SK-N-SH treated with all-trans-retinoic acid at 6 μM for 48 hours (cell line): ENCODE data around the gene NDRG2.
A peak's percentile ranks its signal among the peaks of the same experiment; 100 is the strongest.

Experiments used
- ATAC-seq: fragments of 200-7000 bp; cut with Tn5 transposase; 3 replicates; pipeline ENCODE4 v1.9.1; 2020; ENCODE audit warnings: mild to moderate bottlenecking, moderate library complexity
- ARNTL ChIP-seq: fragments of 450-650 bp; formaldehyde crosslinking; IDR thresholded peaks from 2 replicates; pipeline ENCODE4 v1.5.0; 2020; ENCODE audit warnings: low read depth, mild to moderate bottlenecking, moderate library complexity, borderline replicate concordance
- BACH2 ChIP-seq: fragments of 250-450 bp; sonication (Bioruptor Pico); IDR thresholded peaks from 2 replicates; pipeline ENCODE4 v1.9.0; 2021; ENCODE audit warnings: mild to moderate bottlenecking, borderline replicate concordance
- CREB5 ChIP-seq: fragments of 250-450 bp; sonication (Bioruptor Pico); IDR thresholded peaks from 2 replicates; pipeline ENCODE4 v1.5.1; 2020; ENCODE audit warnings: low read depth, mild to moderate bottlenecking, moderate library complexity
- CSDC2 ChIP-seq: fragments of 250-450 bp; sonication (Bioruptor Pico); IDR thresholded peaks from 2 replicates; pipeline ENCODE4 v1.5.0; 2020; ENCODE audit warnings: mild to moderate bottlenecking, moderate library complexity
- CSRNP3 ChIP-seq: fragments of 250-450 bp; sonication (Bioruptor Pico); IDR thresholded peaks from 2 replicates; pipeline ENCODE4 v1.5.1; 2021; ENCODE audit warnings: mild to moderate bottlenecking, moderate library complexity
- ESRRG ChIP-seq: fragments of 250-450 bp; sonication (Bioruptor Pico); IDR thresholded peaks from 2 replicates; pipeline ENCODE4 v1.6.1; 2021; ENCODE audit warnings: mild to moderate bottlenecking
- GLIS3 ChIP-seq: fragments of 250-450 bp; sonication (Bioruptor Pico); IDR thresholded peaks from 2 replicates; pipeline ENCODE4 v1.5.0; 2020; ENCODE audit warnings: mild to moderate bottlenecking, moderate library complexity
- ISL1 ChIP-seq: fragments of 250-450 bp; sonication (Bioruptor Pico); IDR thresholded peaks from 2 replicates; pipeline ENCODE4 v2.1.2; 2022; ENCODE audit warnings: mild to moderate bottlenecking, moderate library complexity
- OSR1 ChIP-seq: fragments of 250-450 bp; sonication (Bioruptor Pico); IDR thresholded peaks from 2 replicates; pipeline ENCODE4 v1.8.0; 2022; ENCODE audit warnings: moderate library complexity, mild to moderate bottlenecking, inconsistent platforms
- PATZ1 ChIP-seq: fragments of 250-450 bp; sonication (Bioruptor Pico); IDR thresholded peaks from 2 replicates; pipeline ENCODE4 v1.8.0; 2020; ENCODE audit warnings: mild to moderate bottlenecking, moderate library complexity, borderline replicate concordance
- POU6F1 ChIP-seq: fragments of 250-450 bp; sonication (Bioruptor Pico); IDR thresholded peaks from 2 replicates; pipeline ENCODE4 v1.8.0; 2021; ENCODE audit warnings: low read depth, mild to moderate bottlenecking, moderate library complexity, borderline replicate concordance
- PPARA ChIP-seq: fragments of 250-450 bp; sonication (Bioruptor Pico); IDR thresholded peaks from 2 replicates; pipeline ENCODE4 v1.5.0; 2020; ENCODE audit warnings: mild to moderate bottlenecking, borderline replicate concordance
- RARB ChIP-seq: fragments of 250-450 bp; sonication (Bioruptor Pico); IDR thresholded peaks from 2 replicates; pipeline ENCODE4 v1.8.0; 2021; ENCODE audit warnings: mild to moderate bottlenecking, moderate library complexity
- SNAI2 ChIP-seq: fragments of 250-450 bp; sonication (Bioruptor Pico); IDR thresholded peaks from 2 replicates; pipeline ENCODE4 v1.5.0; 2020; ENCODE audit warnings: mild to moderate bottlenecking, moderate library complexity
- TCF4 ChIP-seq: fragments of 250-450 bp; sonication (Bioruptor Pico); IDR thresholded peaks from 2 replicates; pipeline ENCODE4 v1.8.0; 2021; ENCODE audit warnings: mild to moderate bottlenecking, moderate library complexity, borderline replicate concordance
- TOX ChIP-seq: fragments of 250-450 bp; sonication (Bioruptor Pico); IDR thresholded peaks from 2 replicates; pipeline ENCODE4 v1.8.0; 2021; ENCODE audit warnings: mild to moderate bottlenecking, moderate library complexity, borderline replicate concordance
- TSHZ2 ChIP-seq: fragments of 250-450 bp; sonication (Bioruptor Pico); IDR thresholded peaks from 2 replicates; pipeline ENCODE4 v1.5.0; 2020; ENCODE audit warnings: mild to moderate bottlenecking, moderate library complexity
- ZC3H10 ChIP-seq: fragments of 250-450 bp; sonication (Bioruptor Pico); IDR thresholded peaks from 2 replicates; pipeline ENCODE4 v1.5.1; 2021; ENCODE audit warnings: mild to moderate bottlenecking, moderate library complexity
- ZFP3 ChIP-seq: fragments of 250-450 bp; sonication (Bioruptor Pico); IDR thresholded peaks from 2 replicates; pipeline ENCODE4 v1.5.0; 2020; ENCODE audit warnings: mild to moderate bottlenecking, moderate library complexity
- ZFP30 ChIP-seq: fragments of 450-650 bp; formaldehyde crosslinking; IDR thresholded peaks from 2 replicates; pipeline ENCODE4 v1.5.0; 2022; ENCODE audit warnings: mild to moderate bottlenecking, moderate library complexity
- ZNF565 ChIP-seq: fragments of 450-650 bp; formaldehyde crosslinking; conservative IDR thresholded peaks from 2 replicates; pipeline ENCODE4 v1.5.0; 2020; ENCODE audit warnings: low read depth, mild to moderate bottlenecking, moderate library complexity
- ZNF8 ChIP-seq: fragments of 450-650 bp; formaldehyde crosslinking; IDR thresholded peaks from 2 replicates; pipeline ENCODE4 v1.5.0; 2020; ENCODE audit warnings: mild to moderate bottlenecking, moderate library complexity

The NDRG2 gene

GRCh38 chr14:20971705-20972021 lies 53.2 kb downstream of the NDRG2 start:
- TF ChIP-seq PPARA (no peak), ZNF565 (CRISPR knock-in tag) (no peak), POU6F1 (CRISPR knock-in tag) (no peak), SNAI2 (CRISPR knock-in tag) (no peak), GLIS3 (CRISPR knock-in tag) (no peak), ZC3H10 (CRISPR knock-in tag) (no peak), TCF4 (CRISPR knock-in tag) (no peak), ARNTL (CRISPR knock-in tag) (no peak), ZFP3 (no peak), OSR1 (CRISPR knock-in tag) (no peak), BACH2 (no peak), PATZ1 (CRISPR knock-in tag) (no peak), CSDC2 (CRISPR knock-in tag) (no peak), ESRRG (no peak), TOX (no peak), ZFP30 (CRISPR knock-in tag) (no peak)
- peak; percentile 30; the same call in 2 of the 3 replicates for ATAC-seq

- peak; percentile 96 for ATAC-seq
- TF ChIP-seq BACH2, result no peak
- no peak for TF ChIP-seq TOX
- TF ChIP-seq ZNF565 (CRISPR knock-in tag), result no peak
- TF ChIP-seq ZNF8 (CRISPR knock-in tag), result no peak
- TF ChIP-seq OSR1 (CRISPR knock-in tag), result no peak
- no peak for TF ChIP-seq PATZ1 (CRISPR knock-in tag)
- no peak for TF ChIP-seq CSRNP3 (CRISPR knock-in tag)
- TF ChIP-seq CREB5 (CRISPR knock-in tag), result no peak
Measured at GRCh38 chr14:20970983-20971704, 53.7 kb downstream of the NDRG2 start.

- peak; percentile 48 for ATAC-seq
- TF ChIP-seq ZFP30 (CRISPR knock-in tag) (no peak), TSHZ2 (CRISPR knock-in tag) (no peak), TOX (no peak), ZNF8 (CRISPR knock-in tag) (no peak), RARB (CRISPR knock-in tag) (no peak), ISL1 (CRISPR knock-in tag) (no peak), CREB5 (CRISPR knock-in tag) (no peak), ESRRG (no peak), ARNTL (CRISPR knock-in tag) (no peak), PATZ1 (CRISPR knock-in tag) (no peak), TCF4 (CRISPR knock-in tag) (no peak), SNAI2 (CRISPR knock-in tag) (no peak)
Measured at GRCh38 chr14:20970647-20970982, 54.2 kb downstream of the NDRG2 start.
